ENCODE results near the gene GOLGA8H.
A peak's percentile ranks its signal among the peaks of the same experiment; 100 is the strongest.
"Not testable (repeated sequence)": the region's sequence is repeated elsewhere in the genome, so short reads cannot be mapped to it uniquely, and the experiment has no call there.

GOLGA8H gene

GRCh38 chr15:30603796-30604195, at the start of gene GOLGA8H:
GOLGA8H (plus strand) TSS chr15:30604028; CDS start chr15:30604126, 98 bp downstream.
- not testable (repeated sequence) for DNase-seq (ENCODE audit: low read depth); H3K4me3 ChIP-seq (ENCODE audit: low read depth, low read length)

GRCh38 chr15:30566949-30567348, 36.9 kb upstream of the GOLGA8H start:
- H3K4me3 ChIP-seq (ENCODE audit: low read depth, low read length) = not testable (repeated sequence)
- DNase-seq (ENCODE audit: low read depth) = peak; percentile 0

DNA sequence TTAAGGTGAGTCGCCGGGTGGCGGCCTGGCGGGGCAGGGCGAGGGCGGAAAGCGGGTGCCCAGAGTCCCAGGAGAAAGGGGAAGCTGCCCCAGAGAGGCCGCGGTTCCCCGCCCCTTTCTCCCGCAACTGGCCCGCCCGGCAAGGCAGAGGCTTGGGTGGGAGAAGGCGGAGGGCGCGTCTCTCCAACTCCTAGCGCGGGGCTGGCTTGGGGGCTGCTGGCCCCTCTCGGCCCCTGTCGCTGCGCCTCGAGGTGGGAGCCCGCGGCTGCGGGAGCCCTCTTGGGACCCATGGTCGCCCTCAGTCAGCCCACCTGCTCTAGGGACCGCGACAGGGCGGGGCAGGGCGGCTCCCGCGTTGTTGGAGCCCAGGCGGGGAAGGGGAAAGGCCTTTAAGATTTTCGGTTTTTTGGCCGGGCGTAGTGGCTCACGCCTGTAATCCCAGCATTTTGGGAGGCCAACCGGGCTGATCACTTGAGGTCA, 30.8 kb upstream of the GOLGA8H start:
- H3K4me3 ChIP-seq (ENCODE audit: low read depth, low read length); DNase-seq (ENCODE audit: low read depth): not testable (repeated sequence)

- not testable (repeated sequence) for DNase-seq (ENCODE audit: low read depth)
These were observed 24.3 kb upstream of the GOLGA8H start for GRCh38 chr15:30579394-30579970.

GRCh38 chr15:30580716-30581115, 23.1 kb upstream of the GOLGA8H start:
- not testable (repeated sequence) for DNase-seq (ENCODE audit: low read depth); H3K4me3 ChIP-seq (ENCODE audit: low read depth, low read length)

More at GRCh38 chr15:30579394-30579970, 24.3 kb upstream of the GOLGA8H start:
- H3K4me3 ChIP-seq (ENCODE audit: low read depth, low read length) = not testable (repeated sequence)

- DNase-seq (ENCODE audit: low read depth); H3K4me3 ChIP-seq (ENCODE audit: low read depth, low read length): not testable (repeated sequence)
These were observed 4.9 kb upstream of the GOLGA8H start for GRCh38 chr15:30598953-30599352.

DNA sequence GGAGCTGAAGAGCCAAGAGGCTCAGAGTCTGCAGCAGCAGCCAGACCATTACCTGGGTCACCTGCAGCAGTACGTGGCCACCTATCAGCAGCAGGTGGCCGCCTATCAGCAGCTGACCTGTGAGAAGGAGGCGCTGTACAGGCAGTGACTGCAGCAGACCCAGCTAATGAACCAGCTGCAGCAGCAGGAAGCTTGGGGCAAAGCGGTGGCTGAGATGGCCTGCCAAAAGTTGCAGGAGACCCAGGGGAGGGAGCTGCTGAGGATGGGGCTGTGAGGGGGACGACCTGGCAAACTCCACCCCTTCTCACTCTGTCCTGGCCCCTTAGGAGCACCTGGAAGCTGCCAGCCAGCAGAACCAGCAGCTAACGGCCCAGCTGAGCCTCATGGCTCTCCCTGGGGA, 8.4 kb downstream of the GOLGA8H start:
- DNase-seq (ENCODE audit: low read depth); H3K4me3 ChIP-seq (ENCODE audit: low read depth, low read length): not testable (repeated sequence)

DNA sequence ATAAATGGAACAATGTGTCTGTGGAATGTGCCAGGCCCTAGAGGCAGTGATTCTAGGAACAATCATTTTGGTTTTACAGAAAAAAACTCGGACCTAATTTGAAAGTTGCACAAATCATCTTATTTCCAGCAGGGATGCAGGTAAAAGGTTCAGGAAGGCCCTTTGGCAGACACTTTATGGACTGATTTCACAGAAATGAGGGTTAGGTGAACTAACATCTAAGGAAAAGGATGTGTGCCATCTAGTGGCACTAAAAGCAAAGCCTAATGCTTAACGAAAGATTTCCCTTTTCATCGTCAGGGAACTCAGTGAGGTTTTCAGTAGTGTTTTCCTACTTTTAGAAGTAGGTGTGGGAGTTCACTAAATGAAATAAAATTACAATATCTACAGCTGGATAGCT, 17.5 kb downstream of the GOLGA8H start:
- DNase-seq (ENCODE audit: low read depth) = peak; percentile 27
- H3K4me3 ChIP-seq (ENCODE audit: low read depth, low read length) = not testable (repeated sequence)

DNA sequence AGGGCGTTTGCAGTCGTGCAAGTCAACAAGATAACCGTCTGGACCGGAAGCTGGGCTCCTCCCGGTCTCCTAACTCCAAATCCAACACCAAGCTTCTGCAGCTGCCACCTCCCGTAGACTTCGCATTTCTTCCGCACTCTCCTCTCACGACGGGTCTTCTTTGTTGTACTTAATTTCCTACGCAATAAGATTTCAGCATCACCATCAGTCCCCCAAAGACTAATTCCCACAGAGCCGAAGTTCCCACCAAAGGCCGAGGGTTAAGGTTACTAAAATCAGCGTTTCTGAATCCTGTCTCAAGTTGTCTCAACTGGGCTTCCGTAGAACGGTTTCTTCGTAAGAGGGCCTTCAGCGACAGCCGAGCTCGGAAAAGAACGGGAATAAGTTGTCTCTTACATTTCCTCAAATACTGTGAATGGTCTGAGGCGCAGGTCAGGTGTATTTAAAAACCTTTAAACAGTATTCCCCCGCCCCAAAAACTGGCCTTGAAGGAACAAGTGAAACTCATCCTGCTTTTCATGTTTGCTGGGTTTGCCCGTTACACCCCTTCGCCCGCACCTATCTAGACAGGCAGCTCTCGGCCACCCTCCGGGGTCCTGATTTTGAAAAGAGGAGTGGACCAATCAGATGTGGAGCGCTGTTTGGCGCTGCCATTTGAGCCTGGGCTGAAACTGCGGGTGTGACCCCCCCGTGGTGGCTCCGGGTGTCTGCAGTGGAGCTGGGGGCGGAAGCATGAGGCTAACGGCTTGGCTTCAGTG, 21.8 kb downstream of the GOLGA8H start, which contains the start of gene ARHGAP11B:
Gene ARHGAP11B, plus strand, starts transcription at position 693 of the 758 bp plus-strand sequence.
- H3K4me3 ChIP-seq (ENCODE audit: low read depth, low read length) = peak within 1 kb of the TSS; percentile 94
- peak; percentile 97 for DNase-seq (ENCODE audit: low read depth)
- TF ChIP-seq, protein P1, sequence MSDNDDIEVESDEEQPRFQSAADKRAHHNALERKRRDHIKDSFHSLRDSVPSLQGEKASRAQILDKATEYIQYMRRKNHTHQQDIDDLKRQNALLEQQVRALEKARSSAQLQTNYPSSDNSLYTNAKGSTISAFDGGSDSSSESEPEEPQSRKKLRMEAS (IDR thresholded peaks at IDR 0.05; ENCODE audit: low read depth, low read length) = peak; percentile 31; the same call in 1 of the 2 replicates
- TF ChIP-seq MYC (IDR thresholded peaks at IDR 0.05; ENCODE audit: low read depth, low read length) = peak; percentile 40; the same call in 1 of the 2 replicates

DNA sequence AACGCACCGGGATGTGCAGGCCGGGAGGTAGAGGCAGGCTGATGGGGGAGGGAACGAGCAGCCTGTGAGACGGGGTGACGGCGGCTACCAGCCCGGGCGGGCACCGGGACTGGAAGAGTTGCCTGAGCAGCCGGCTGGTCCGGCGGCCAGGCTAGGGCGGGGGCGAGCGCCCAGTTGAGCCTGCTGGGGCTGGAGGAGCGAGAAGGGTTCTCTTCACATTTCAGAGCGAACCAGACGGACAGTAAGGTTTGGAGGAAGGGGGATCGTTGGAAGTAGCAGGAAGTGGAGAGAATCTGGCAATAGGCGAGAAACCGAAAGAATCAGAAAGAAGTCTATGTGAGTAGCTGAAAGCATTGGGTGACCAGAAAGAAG, 22.4 kb downstream of the GOLGA8H start:
- peak; percentile 41 for DNase-seq (ENCODE audit: low read depth)
- H3K4me3 ChIP-seq (ENCODE audit: low read depth, low read length) = peak overlapping the region; percentile 94

DNA sequence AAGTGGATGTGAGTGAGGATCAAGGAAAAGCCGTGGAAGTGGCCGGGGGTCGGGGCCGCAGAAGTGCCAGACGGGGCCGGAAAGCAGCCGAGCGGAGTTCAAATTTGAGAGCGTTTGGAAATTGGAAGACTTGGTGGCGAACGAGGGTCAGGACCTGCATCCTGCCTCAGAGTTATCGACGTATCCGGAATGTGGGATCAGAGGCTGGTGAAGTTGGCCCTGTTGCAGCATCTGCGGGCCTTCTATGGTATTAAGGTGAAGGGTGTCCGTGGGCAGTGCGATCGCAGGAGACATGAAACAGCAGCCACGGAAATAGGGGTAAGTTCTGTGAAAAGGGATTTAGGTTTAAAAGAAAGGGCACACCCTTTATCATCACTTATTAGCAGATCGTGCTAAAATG, 22.8 kb downstream of the GOLGA8H start:
- peak overlapping the region; percentile 94 for H3K4me3 ChIP-seq (ENCODE audit: low read depth, low read length)
- peak; percentile 32 for DNase-seq (ENCODE audit: low read depth)

- TF ChIP-seq CTCF (IDR thresholded peaks at IDR 0.05; ENCODE audit: low read depth, low read length) (no peak), POLR2A (IDR thresholded peaks at IDR 0.05; ENCODE audit: extremely low read depth, insufficient read length) (no peak), MYC (IDR thresholded peaks at IDR 0.05; ENCODE audit: low read depth, low read length) (no peak)
- TF ChIP-seq, protein P1 (IDR thresholded peaks at IDR 0.05; ENCODE audit: low read depth, low read length) = no peak
- DNase-seq (ENCODE audit: low read depth) = peak; percentile 76
- no peak overlapping the region for H3K4me3 ChIP-seq (ENCODE audit: low read depth, low read length)
These were observed 46.4 kb downstream of the GOLGA8H start for GRCh38 chr15:30650012-30650929.

DNA sequence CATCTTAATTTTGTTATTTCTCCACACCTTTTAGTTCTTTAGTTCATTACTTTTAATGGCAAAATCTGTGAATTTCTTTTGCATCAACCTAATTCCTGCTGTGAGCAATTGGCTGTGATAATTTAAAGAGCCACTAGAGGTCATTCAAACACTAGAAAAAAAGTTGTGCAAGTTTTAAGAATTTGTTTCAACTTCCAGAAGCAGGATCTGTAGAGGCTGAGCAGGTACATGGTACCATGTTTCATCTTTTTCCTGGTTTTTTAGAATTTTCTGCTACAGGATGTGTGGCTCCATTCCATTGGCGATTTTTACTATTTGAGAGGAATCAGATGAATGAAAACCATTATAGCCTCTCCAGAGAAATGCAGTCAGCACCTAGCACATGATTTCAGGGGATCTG, 57.3 kb downstream of the GOLGA8H start:
- not testable (repeated sequence) for H3K4me3 ChIP-seq (ENCODE audit: low read depth, low read length)
- DNase-seq (ENCODE audit: low read depth) = peak; percentile 27

Measured in NB4 (cell line).